Measurements from ENCODE around the gene TBCD. TPM values are rescaled to one million over a fixed set of nuclear protein-coding genes. Genes with fewer than 3 reads are reported as not detected.

The TBCD gene
- polyA plus RNA-seq, 2 of the 4 experiments (the other 2 are of a cell fraction) = 33.5 to 49.1 TPM

DNA sequence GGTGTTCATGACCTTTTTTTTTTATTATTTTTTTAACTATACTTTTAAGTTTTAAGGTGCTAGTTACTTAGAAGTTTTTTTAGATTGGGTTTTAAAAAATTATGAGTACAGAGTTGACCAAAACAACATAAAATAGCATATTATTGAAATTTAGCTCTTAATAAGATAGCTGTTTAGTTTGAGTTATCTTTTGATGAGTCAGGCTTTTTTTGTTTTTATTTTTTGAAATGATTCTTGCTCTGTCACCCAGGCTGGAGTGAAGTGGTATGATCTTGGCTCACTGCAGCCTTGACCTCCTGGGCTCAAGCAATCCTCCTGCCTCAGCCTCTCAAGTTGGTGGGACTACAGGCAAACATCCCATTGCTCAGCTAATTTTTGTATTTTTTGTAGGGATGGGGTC, 74.3 kb downstream of the TBCD start:
- H3K9me3 ChIP-seq = peaks cover under 1% of the 10 kb centered on the region; the same call in 1 of the 3 replicates
- DNase-seq (ENCODE audit: low read depth in 1 of 2, low spot score in 1 of 2) (no peak), FAIRE-seq (no peak), ATAC-seq (no peak)
- POLR2A ChIA-PET = no interaction called here
- no peak overlapping the region for H3K4me2 ChIP-seq
- no peak for TF ChIP-seq RARB (CRISPR knock-in tag; IDR thresholded peaks at IDR 0.05)
- TF ChIP-seq MAFK (IDR thresholded peaks at IDR 0.05; ENCODE audit: partially characterized antibody) = peak; percentile 88
- CTCF ChIA-PET = interaction anchor here (0.7 kb wide), 1 partner anchor 45 kb away, joined by 3 read pairs; no protein-coding TSS in a partner anchor
- no peak overlapping the region for H3K27ac ChIP-seq
- H3K4me1 ChIP-seq = no peaks in the 10 kb centered on the region
- H3K4me3 ChIP-seq = no peak overlapping the region

DNA sequence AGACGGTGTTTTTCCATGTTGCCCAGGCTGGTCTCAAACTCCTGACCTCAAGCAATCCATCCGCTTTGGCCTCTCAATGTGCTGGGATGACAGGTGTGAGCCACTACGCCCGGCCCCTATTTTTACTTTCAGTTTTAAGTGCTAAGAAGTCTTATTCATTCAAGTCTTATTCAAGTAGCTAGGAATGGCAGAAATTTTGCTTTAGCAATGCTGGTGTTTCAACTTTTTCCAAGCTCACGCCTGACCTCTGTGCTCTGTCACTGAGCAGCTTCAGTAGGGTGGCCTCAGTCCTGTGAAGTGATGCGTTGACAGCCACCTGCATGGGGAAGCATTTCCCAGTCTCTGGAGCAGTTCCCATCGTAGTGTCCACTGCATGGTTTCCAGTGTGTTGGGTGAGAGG, 75.1 kb downstream of the TBCD start:
- Histone ChIP-seq H3K9me3 (no peaks in the 10 kb centered on the region), H3K4me1 (no peaks in the 10 kb centered on the region), H3K4me3 (no peak overlapping the region), H3K27ac (no peak overlapping the region), H3K4me2 (no peak overlapping the region)
- DNase-seq (ENCODE audit: low read depth in 1 of 2, low spot score in 1 of 2) = no peak
- ChIA-PET POLR2A (no interaction called here), CTCF (interaction anchor here (0.7 kb wide), 1 partner anchor 44 kb away, joined by 3 read pairs; no protein-coding TSS in a partner anchor)
- FAIRE-seq = no peak
- TF ChIP-seq ZC3H11A (IDR thresholded peaks at IDR 0.05) (no peak), NR3C1 (IDR thresholded peaks at IDR 0.05) (no peak), TFCP2L1 (CRISPR knock-in tag; IDR thresholded peaks at IDR 0.05) (no peak), HEYL (CRISPR knock-in tag; IDR thresholded peaks at IDR 0.05) (no peak), NPAS2 (CRISPR knock-in tag; IDR thresholded peaks at IDR 0.05; ENCODE audit: borderline replicate concordance) (no peak)
- TF ChIP-seq, protein P1, sequence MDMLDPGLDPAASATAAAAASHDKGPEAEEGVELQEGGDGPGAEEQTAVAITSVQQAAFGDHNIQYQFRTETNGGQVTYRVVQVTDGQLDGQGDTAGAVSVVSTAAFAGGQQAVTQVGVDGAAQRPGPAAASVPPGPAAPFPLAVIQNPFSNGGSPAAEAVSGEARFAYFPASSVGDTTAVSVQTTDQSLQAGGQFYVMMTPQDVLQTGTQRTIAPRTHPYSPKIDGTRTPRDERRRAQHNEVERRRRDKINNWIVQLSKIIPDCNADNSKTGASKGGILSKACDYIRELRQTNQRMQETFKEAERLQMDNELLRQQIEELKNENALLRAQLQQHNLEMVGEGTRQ (IDR thresholded peaks at IDR 0.05) = no peak
- ATAC-seq = no peak
- WGBS (ENCODE audit: missing lambda C conversion rate) = 90% methylated on average over 7 of the region's 7 CpGs

DNA sequence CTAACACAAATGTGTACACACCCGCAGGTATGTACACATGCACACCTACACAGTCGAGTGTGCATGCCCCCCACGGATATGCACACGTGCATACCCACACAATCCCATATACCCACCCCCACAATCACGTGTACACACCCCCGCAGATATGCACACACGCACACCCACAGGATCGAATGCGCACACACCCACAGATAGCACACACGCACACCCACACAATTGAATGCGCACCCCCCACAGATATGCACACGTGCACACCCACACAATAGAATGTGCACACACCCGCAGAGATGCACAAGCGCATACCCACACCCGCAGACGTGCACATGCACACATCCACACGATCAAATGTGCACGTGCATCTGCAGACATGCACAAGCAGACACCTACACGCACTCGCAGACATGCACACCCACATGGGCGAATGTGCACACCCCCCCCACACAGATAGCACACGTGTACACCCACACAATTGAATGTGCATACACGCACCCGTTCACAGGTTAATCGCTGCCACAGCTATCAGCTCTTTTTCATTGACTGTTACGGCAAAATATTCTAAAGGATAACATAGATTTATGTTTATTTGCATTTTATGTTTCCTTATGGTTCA, 77.1 kb downstream of the TBCD start:
- H3K4me1 ChIP-seq = no peaks in the 10 kb centered on the region
- no peak overlapping the region for H3K4me3 ChIP-seq
- ATAC-seq = no peak
- H3K27ac ChIP-seq = no peak overlapping the region
- FAIRE-seq = no peak
- WGBS (ENCODE audit: missing lambda C conversion rate) = 98% methylated on average over 26 of the region's 26 CpGs
- CTCF ChIA-PET = interaction anchor here (0.8 kb wide), 1 partner anchor 14 kb away, joined by 3 read pairs; no protein-coding TSS in a partner anchor
- no peaks in the 10 kb centered on the region for H3K9me3 ChIP-seq
- POLR2A ChIA-PET = no interaction called here
- TF ChIP-seq ZNF302 (CRISPR knock-in tag; IDR thresholded peaks at IDR 0.05) (no peak), EHF (CRISPR knock-in tag; IDR thresholded peaks at IDR 0.05) (no peak), CHD2 (IDR thresholded peaks at IDR 0.05; ENCODE audit: low read length, partially characterized antibody) (no peak), BHLHE40 (IDR thresholded peaks at IDR 0.05; ENCODE audit: low read depth, low read length) (no peak), FOSL2 (IDR thresholded peaks at IDR 0.05) (no peak), FOSL2 (CRISPR knock-in tag; IDR thresholded peaks at IDR 0.05) (no peak), KDM5A (IDR thresholded peaks at IDR 0.05) (no peak), TFCP2L1 (CRISPR knock-in tag; IDR thresholded peaks at IDR 0.05) (no peak), RFX5 (IDR thresholded peaks at IDR 0.05) (no peak)
- TF ChIP-seq, protein P2, sequence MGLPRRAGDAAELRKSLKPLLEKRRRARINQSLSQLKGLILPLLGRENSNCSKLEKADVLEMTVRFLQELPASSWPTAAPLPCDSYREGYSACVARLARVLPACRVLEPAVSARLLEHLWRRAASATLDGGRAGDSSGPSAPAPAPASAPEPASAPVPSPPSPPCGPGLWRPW (IDR thresholded peaks at IDR 0.05) = no peak
- TF ChIP-seq, protein P3, sequence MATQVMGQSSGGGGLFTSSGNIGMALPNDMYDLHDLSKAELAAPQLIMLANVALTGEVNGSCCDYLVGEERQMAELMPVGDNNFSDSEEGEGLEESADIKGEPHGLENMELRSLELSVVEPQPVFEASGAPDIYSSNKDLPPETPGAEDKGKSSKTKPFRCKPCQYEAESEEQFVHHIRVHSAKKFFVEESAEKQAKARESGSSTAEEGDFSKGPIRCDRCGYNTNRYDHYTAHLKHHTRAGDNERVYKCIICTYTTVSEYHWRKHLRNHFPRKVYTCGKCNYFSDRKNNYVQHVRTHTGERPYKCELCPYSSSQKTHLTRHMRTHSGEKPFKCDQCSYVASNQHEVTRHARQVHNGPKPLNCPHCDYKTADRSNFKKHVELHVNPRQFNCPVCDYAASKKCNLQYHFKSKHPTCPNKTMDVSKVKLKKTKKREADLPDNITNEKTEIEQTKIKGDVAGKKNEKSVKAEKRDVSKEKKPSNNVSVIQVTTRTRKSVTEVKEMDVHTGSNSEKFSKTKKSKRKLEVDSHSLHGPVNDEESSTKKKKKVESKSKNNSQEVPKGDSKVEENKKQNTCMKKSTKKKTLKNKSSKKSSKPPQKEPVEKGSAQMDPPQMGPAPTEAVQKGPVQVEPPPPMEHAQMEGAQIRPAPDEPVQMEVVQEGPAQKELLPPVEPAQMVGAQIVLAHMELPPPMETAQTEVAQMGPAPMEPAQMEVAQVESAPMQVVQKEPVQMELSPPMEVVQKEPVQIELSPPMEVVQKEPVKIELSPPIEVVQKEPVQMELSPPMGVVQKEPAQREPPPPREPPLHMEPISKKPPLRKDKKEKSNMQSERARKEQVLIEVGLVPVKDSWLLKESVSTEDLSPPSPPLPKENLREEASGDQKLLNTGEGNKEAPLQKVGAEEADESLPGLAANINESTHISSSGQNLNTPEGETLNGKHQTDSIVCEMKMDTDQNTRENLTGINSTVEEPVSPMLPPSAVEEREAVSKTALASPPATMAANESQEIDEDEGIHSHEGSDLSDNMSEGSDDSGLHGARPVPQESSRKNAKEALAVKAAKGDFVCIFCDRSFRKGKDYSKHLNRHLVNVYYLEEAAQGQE (IDR thresholded peaks at IDR 0.05) = no peak
- no peak overlapping the region for H3K4me2 ChIP-seq
- DNase-seq (ENCODE audit: low read depth in 1 of 2, low spot score in 1 of 2) = no peak
